AG09319 (cell line): ENCODE measurements around the gene CEP104.

Source experiments
- DNase-seq: peaks from one replicate; pipeline ENCODE4 v3.0.0-alpha.2; 2010; ENCODE audit warnings: low read depth; ENCODE audit errors: extremely low read depth
- CTCF ChIP-seq: IDR thresholded peaks from 2 replicates; pipeline ENCODE4 v1.5.1; 2011; ENCODE audit warnings: low read depth, mild to moderate bottlenecking, inconsistent platforms, low read length, moderate library complexity

Gene CEP104

DNA sequence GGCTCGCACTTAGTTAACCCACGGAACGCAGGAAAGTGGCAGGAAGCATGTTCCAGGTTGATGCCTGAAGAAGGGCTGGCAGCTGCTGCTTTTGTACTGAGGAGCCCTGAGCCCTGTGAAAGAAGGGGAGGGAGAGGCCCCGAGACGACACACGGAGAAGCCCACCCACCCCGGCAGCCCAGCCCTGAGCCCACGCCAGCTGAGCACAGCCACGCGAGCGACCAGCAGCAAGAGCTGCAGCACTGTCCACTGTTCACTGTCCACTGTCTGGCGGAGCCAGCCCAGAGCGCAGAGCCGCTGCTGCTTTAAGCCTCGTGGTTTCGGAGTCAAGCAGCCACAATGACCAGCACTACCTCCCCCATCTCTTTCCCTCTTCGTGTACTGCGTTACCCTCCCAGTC, 66.1 kb downstream of the CEP104 start:
- DNase-seq: no peak
- TF ChIP-seq CTCF: no peak

DNA sequence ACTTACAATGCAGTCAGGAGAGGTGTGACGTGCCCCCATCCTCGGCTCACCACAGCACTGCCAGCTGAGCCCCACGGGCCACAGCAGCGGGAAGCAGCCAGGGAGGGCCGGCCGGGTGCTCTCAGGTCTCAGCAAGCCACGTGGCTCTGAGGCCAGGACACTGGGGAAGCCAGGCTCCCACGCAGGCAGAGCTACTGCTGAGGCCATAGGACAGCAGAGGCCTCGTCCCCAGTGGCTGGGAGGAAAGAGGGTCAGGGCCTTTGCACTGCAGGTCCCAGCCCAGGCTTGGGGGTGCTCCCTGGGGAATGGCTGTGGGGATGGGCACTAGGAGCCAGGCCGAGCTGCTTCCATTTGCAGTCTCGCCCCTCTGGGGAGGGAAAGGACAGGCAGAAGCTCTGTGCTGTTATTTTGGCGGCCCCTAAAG, 66.5 kb downstream of the CEP104 start:
- DNase-seq: no peak
- no peak for TF ChIP-seq CTCF

- no peak for DNase-seq
These were observed 67.3 kb downstream of the CEP104 start for GRCh38 chr1:3789421-3790300.

GRCh38 chr1:3788756-3789420, 68.1 kb downstream of the CEP104 start:
- no peak for TF ChIP-seq CTCF
- no peak for DNase-seq

More at GRCh38 chr1:3789421-3790300, 67.3 kb downstream of the CEP104 start:
- no peak for TF ChIP-seq CTCF

- no peak for TF ChIP-seq CTCF
- no peak for DNase-seq
These were observed 69.0 kb downstream of the CEP104 start for GRCh38 chr1:3787745-3788605.

- DNase-seq: no peak
- TF ChIP-seq CTCF: no peak
These were observed 69.7 kb downstream of the CEP104 start for GRCh38 chr1:3787349-3787715.
